H1 (cell line): ENCODE data around the gene ZNF423.

Experiments used
- CTCF ChIP-seq, 3 experiments: IDR thresholded peaks; 1 replicate in 2 of 3; 2 replicates in 1 of 3; pipeline versions ENCODE4 v1.5.1 to v1.6.1; 2011; ENCODE audit warnings: low read length in 3 of 3, mild to moderate bottlenecking in 3 of 3, inconsistent platforms in 2 of 3, low read depth in 1 of 3, moderate library complexity in 1 of 3; ENCODE audit not compliant: insufficient read depth in 1 of 3; ENCODE audit errors: control extremely low read depth in 1 of 3
- POLR2A ChIP-seq, 2 experiments: IDR thresholded peaks; 1 replicate in 1 of 2; 2 replicates in 1 of 2; pipeline ENCODE4 v1.6.1; 2011; ENCODE audit warnings: low read depth in 2 of 2, low read length in 2 of 2, mild to moderate bottlenecking in 2 of 2; ENCODE audit errors: control extremely low read depth in 1 of 2
- TF ChIP-seq, protein P1 (sequence below): IDR thresholded peaks from 2 replicates; pipeline ENCODE4 v1.6.1; 2012; ENCODE audit warnings: inconsistent platforms

DNA sequence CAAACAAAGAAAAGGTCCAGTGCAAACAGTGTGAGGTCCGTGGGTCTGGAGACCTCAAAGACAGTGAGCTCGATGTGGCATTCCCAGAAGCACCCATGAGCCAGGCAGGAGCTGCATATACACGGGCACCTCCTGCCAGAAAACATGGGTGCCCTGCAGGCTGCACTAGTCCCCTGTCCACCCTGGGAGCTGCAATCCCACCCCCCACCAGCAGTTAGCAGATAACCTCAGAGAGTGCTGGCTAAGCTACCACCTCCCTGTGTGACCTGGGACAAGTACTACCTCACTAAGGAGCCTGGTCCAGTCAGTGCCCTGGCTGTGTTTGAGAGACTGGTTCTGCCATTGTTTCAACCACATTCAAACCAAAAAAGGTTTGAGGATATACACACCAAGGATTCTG lies 135.7 kb downstream of the ZNF423 start:
- TF ChIP-seq CTCF (IDR thresholded peaks at IDR 0.05; ENCODE audit: control extremely low read depth in 1 of 3, insufficient read depth in 1 of 3, low read depth in 1 of 3, low read length in 3 of 3) (no peak), POLR2A (IDR thresholded peaks at IDR 0.05; ENCODE audit: control extremely low read depth in 1 of 2, low read depth in 2 of 2, low read length in 2 of 2) (no peak)
- TF ChIP-seq, protein P1, sequence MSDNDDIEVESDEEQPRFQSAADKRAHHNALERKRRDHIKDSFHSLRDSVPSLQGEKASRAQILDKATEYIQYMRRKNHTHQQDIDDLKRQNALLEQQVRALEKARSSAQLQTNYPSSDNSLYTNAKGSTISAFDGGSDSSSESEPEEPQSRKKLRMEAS = no peak
